GM23338 (cell line): ENCODE measurements around the gene SETD1B. TPM values are rescaled to one million over a fixed set of nuclear protein-coding genes. Genes with fewer than 3 reads are reported as not detected.
A peak's percentile ranks its signal among the peaks of the same experiment; 100 is the strongest.

Experiments
- ATAC-seq: fragments of 200-7000 bp; cut with Tn5 transposase; 3 replicates; pipeline ENCODE4 v1.9.1; 2020
- DNase-seq: peaks from one replicate; pipeline ENCODE4 v3.0.0-alpha.2; 2015; ENCODE audit warnings: low spot score
- H2AFZ ChIP-seq: fragments of 200-600 bp; sonication (generic); 2 replicates; pipeline ENCODE4 v1.8.0; 2016; ENCODE audit warnings: antibody characterized with exemption, mild to moderate bottlenecking, moderate library complexity
- H3F3A ChIP-seq: fragments of 200-600 bp; sonication (generic); replicated peaks from 2 replicates; pipeline ENCODE4 v1.8.0; 2017; ENCODE audit warnings: antibody characterized with exemption, mixed run types, low read depth
- H3K27ac ChIP-seq: fragments of 200-600 bp; sonication (generic); 2 replicates; pipeline ENCODE4 v1.6.1; 2016; ENCODE audit warnings: low read depth
- H3K27me3 ChIP-seq: fragments of 200-600 bp; sonication (generic); 2 replicates; pipeline ENCODE4 v1.8.0; 2016; ENCODE audit warnings: mild to moderate bottlenecking, mixed run types, moderate library complexity; ENCODE audit not compliant: insufficient read depth
- H3K36me3 ChIP-seq: fragments of 200-600 bp; sonication (generic); 2 replicates; pipeline ENCODE4 v1.8.0; 2016; ENCODE audit warnings: mild to moderate bottlenecking; ENCODE audit not compliant: insufficient read depth
- H3K4me1 ChIP-seq: fragments of 200-600 bp; sonication (generic); 2 replicates; pipeline ENCODE4 v1.8.0; 2016; ENCODE audit warnings: mild to moderate bottlenecking, moderate library complexity; ENCODE audit not compliant: insufficient read depth
- H3K4me2 ChIP-seq: fragments of 200-600 bp; sonication (generic); 2 replicates; pipeline ENCODE4 v1.7.1; 2017; ENCODE audit warnings: mixed run types
- H3K4me3 ChIP-seq: fragments of 200-600 bp; sonication (generic); 2 replicates; pipeline ENCODE4 v1.6.1; 2016; ENCODE audit warnings: mixed run types
- H3K79me2 ChIP-seq: fragments of 200-600 bp; sonication (generic); replicated peaks from 2 replicates; pipeline ENCODE4 v1.8.0; 2017; ENCODE audit warnings: mild to moderate bottlenecking; ENCODE audit not compliant: insufficient read depth
- H3K9me2 ChIP-seq: fragments of 200-600 bp; sonication (generic); 2 replicates; pipeline ENCODE4 v1.8.0; 2017; ENCODE audit not compliant: insufficient read depth
- H4K20me1 ChIP-seq: fragments of 200-600 bp; sonication (generic); replicated peaks from 2 replicates; pipeline ENCODE4 v1.8.0; 2017; ENCODE audit warnings: mild to moderate bottlenecking; ENCODE audit not compliant: insufficient read depth
- H3K27ac Mint-ChIP-seq: 2 replicates; pipeline ENCODE4 v1.8.0; 2020; ENCODE audit warnings: inconsistent platforms, mild to moderate bottlenecking, moderate library complexity, mixed read lengths
- H3K27me3 Mint-ChIP-seq: 3 replicates; pipeline ENCODE4 v1.8.0; 2022; ENCODE audit warnings: low read depth, mild to moderate bottlenecking, moderate library complexity, mixed read lengths, inconsistent platforms; ENCODE audit not compliant: insufficient read depth, poor library complexity
- H3K36me3 Mint-ChIP-seq: 3 replicates; pipeline ENCODE4 v1.8.0; 2021; ENCODE audit warnings: low read depth, mild to moderate bottlenecking, inconsistent platforms, moderate library complexity, mixed read lengths
- H3K4me1 Mint-ChIP-seq: 3 replicates; pipeline ENCODE4 v1.8.0; 2020; ENCODE audit warnings: mild to moderate bottlenecking, inconsistent platforms, mixed read lengths
- H3K4me3 Mint-ChIP-seq: 3 replicates; pipeline ENCODE4 v1.8.0; 2021; ENCODE audit warnings: moderate library complexity, mild to moderate bottlenecking, inconsistent platforms, mixed read lengths
- H3K9me3 Mint-ChIP-seq: 3 replicates; pipeline ENCODE4 v1.8.0; 2020; ENCODE audit warnings: moderate library complexity, mild to moderate bottlenecking, inconsistent platforms, mixed read lengths
- CREB1 ChIP-seq: fragments of 250-450 bp; sonication (Bioruptor Pico); IDR thresholded peaks from 2 replicates; pipeline ENCODE4 v1.5.0; 2020; ENCODE audit warnings: low read depth, mild to moderate bottlenecking, moderate library complexity
- EZH2 ChIP-seq: fragments of 200-600 bp; sonication (generic); IDR thresholded peaks from one replicate; pipeline ENCODE4 v1.8.0; 2017; ENCODE audit warnings: antibody characterized with exemption, mild to moderate bottlenecking, low read depth; ENCODE audit not compliant: unreplicated experiment
- EZH2phosphoT487 ChIP-seq: fragments of 200-600 bp; sonication (generic); IDR thresholded peaks from one replicate; pipeline ENCODE4 v1.8.1; 2018; ENCODE audit warnings: antibody characterized with exemption; ENCODE audit not compliant: unreplicated experiment
- JUNB ChIP-seq: IDR thresholded peaks from one replicate; pipeline ENCODE4 v1.6.1; 2016; ENCODE audit warnings: antibody characterized with exemption; ENCODE audit not compliant: unreplicated experiment
- POLR2AphosphoS5 ChIP-seq: IDR thresholded peaks from 2 replicates; pipeline ENCODE4 v1.6.1; 2016; ENCODE audit warnings: antibody characterized with exemption, low read depth
- STAT1 ChIP-seq: IDR thresholded peaks from one replicate; pipeline ENCODE4 v1.6.1; 2016; ENCODE audit warnings: antibody characterized with exemption; ENCODE audit not compliant: unreplicated experiment
- ZNF331 ChIP-seq: fragments of 250-450 bp; sonication (Bioruptor Pico); IDR thresholded peaks from 2 replicates; pipeline ENCODE4 v1.5.0; 2020; ENCODE audit warnings: low read depth, mild to moderate bottlenecking, moderate library complexity
- ZNF462 ChIP-seq: fragments of 250-450 bp; sonication (Bioruptor Pico); IDR thresholded peaks from 2 replicates; pipeline ENCODE4 v1.5.0; 2020; ENCODE audit warnings: mild to moderate bottlenecking, moderate library complexity
- polyA plus RNA-seq: library from polyadenylated mRNA; unstranded; fragments of >200 nt; fragmentation: Nextera tagmentation; extraction: Ambion mirVana; gene quantifications from 2 replicates; pipeline ENCODE4 v1.2.1, GENCODE V29; 2016
- total RNA-seq: library from RNA; depleted of rRNA; stranded (reverse); fragments of >200 nt; shearing (Covaris generic); gene quantifications from 2 replicates; pipeline ENCODE4 v1.2.3, GENCODE V29; 2014
- TF ChIP-seq, protein P1 (sequence below), 2 experiments: fragments of 200-600 bp in 1 of 2; sonication (generic) in 1 of 2; conservative IDR thresholded peaks; 2 replicates each; pipeline versions ENCODE4 v1.5.1 to v1.6.1; 2016 to 2017; ENCODE audit warnings: antibody characterized with exemption in 2 of 2, low read depth in 2 of 2, mild to moderate bottlenecking in 2 of 2, moderate library complexity in 1 of 2
- TF ChIP-seq, protein P2 (sequence below): IDR thresholded peaks from one replicate; pipeline ENCODE4 v1.6.1; 2018; ENCODE audit warnings: antibody characterized with exemption; ENCODE audit not compliant: unreplicated experiment
- TF ChIP-seq, protein P3 (sequence below): IDR thresholded peaks from 2 replicates; pipeline ENCODE4 v1.6.1; 2016; ENCODE audit warnings: antibody characterized with exemption

Gene SETD1B
- total and polyA plus RNA-seq, 2 experiments from 2014 or later, result 3.1 to 8.7 TPM

DNA sequence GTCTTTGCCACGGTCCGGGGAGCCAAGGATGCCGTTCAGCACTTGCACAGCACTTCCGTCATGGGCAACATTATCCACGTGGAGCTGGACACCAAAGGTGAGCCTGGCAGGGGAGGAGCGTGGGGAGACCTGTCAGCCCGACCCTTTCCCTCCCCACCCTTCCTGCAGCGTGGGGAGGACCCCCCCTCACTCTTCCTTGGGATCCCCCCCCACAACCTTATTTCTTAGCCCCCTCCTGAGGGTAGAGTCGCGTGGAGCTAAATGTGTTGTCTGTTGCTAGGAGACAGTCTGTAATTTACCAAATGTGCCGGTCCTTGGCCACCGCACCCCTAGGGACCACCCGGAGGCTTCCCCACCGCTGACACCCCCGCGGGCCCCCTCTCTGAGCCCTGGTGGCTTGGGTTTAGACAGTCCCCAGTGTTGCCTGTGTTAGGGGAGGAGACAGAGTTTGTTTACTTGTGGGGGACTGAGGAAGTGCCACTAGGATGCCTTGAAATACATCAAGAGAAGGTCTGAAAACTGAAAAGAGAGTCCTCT is 2.3 kb downstream of the SETD1B start:
- no peak for TF ChIP-seq EZH2
- no peak for TF ChIP-seq POLR2AphosphoS5
- TF ChIP-seq STAT1, result no peak
- TF ChIP-seq JUNB, result no peak
- no peak for TF ChIP-seq CREB1 (CRISPR knock-in tag)
- no peak for TF ChIP-seq ZNF462 (CRISPR knock-in tag)
- no peak for TF ChIP-seq EZH2phosphoT487
- TF ChIP-seq, protein P1, sequence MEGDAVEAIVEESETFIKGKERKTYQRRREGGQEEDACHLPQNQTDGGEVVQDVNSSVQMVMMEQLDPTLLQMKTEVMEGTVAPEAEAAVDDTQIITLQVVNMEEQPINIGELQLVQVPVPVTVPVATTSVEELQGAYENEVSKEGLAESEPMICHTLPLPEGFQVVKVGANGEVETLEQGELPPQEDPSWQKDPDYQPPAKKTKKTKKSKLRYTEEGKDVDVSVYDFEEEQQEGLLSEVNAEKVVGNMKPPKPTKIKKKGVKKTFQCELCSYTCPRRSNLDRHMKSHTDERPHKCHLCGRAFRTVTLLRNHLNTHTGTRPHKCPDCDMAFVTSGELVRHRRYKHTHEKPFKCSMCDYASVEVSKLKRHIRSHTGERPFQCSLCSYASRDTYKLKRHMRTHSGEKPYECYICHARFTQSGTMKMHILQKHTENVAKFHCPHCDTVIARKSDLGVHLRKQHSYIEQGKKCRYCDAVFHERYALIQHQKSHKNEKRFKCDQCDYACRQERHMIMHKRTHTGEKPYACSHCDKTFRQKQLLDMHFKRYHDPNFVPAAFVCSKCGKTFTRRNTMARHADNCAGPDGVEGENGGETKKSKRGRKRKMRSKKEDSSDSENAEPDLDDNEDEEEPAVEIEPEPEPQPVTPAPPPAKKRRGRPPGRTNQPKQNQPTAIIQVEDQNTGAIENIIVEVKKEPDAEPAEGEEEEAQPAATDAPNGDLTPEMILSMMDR (conservative IDR thresholded peaks at IDR 0.05; ENCODE audit: low read depth in 2 of 2), result no peak
- no peak for TF ChIP-seq ZNF331 (CRISPR knock-in tag)
- TF ChIP-seq, protein P2, sequence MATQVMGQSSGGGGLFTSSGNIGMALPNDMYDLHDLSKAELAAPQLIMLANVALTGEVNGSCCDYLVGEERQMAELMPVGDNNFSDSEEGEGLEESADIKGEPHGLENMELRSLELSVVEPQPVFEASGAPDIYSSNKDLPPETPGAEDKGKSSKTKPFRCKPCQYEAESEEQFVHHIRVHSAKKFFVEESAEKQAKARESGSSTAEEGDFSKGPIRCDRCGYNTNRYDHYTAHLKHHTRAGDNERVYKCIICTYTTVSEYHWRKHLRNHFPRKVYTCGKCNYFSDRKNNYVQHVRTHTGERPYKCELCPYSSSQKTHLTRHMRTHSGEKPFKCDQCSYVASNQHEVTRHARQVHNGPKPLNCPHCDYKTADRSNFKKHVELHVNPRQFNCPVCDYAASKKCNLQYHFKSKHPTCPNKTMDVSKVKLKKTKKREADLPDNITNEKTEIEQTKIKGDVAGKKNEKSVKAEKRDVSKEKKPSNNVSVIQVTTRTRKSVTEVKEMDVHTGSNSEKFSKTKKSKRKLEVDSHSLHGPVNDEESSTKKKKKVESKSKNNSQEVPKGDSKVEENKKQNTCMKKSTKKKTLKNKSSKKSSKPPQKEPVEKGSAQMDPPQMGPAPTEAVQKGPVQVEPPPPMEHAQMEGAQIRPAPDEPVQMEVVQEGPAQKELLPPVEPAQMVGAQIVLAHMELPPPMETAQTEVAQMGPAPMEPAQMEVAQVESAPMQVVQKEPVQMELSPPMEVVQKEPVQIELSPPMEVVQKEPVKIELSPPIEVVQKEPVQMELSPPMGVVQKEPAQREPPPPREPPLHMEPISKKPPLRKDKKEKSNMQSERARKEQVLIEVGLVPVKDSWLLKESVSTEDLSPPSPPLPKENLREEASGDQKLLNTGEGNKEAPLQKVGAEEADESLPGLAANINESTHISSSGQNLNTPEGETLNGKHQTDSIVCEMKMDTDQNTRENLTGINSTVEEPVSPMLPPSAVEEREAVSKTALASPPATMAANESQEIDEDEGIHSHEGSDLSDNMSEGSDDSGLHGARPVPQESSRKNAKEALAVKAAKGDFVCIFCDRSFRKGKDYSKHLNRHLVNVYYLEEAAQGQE, result no peak
- TF ChIP-seq, protein P3, sequence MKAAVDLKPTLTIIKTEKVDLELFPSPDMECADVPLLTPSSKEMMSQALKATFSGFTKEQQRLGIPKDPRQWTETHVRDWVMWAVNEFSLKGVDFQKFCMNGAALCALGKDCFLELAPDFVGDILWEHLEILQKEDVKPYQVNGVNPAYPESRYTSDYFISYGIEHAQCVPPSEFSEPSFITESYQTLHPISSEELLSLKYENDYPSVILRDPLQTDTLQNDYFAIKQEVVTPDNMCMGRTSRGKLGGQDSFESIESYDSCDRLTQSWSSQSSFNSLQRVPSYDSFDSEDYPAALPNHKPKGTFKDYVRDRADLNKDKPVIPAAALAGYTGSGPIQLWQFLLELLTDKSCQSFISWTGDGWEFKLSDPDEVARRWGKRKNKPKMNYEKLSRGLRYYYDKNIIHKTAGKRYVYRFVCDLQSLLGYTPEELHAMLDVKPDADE, result no peak
- peaks cover 5% of the 10 kb centered on the region; the same call in 1 of the 3 replicates for H3K9me3 Mint-ChIP-seq
- peak overlapping the region; percentile 89 for H3K4me3 Mint-ChIP-seq
- Histone ChIP-seq H3K27ac (no peak overlapping the region), H3K4me3 (peak overlapping the region; percentile 86), H2AFZ (no peak overlapping the region), H3F3A (no peaks in the 10 kb centered on the region; the same call in 1 of the 2 replicates), H3K36me3 (no peaks in the 10 kb centered on the region), H4K20me1 (peaks cover 5% of the 10 kb centered on the region; the same call in 1 of the 2 replicates), H3K4me1 (peaks cover 24% of the 10 kb centered on the region), H3K4me2 (peak overlapping the region; percentile 98), H3K79me2 (peaks cover 66% of the 10 kb centered on the region), H3K27me3 (no peaks in the 10 kb centered on the region), H3K9me2 (no peaks in the 10 kb centered on the region)
- peaks cover 56% of the 10 kb centered on the region for H3K36me3 Mint-ChIP-seq
- H3K4me1 Mint-ChIP-seq, result peaks cover 37% of the 10 kb centered on the region
- no peak for ATAC-seq
- DNase-seq, result no peak
- H3K27me3 Mint-ChIP-seq, result peaks cover 27% of the 10 kb centered on the region
- H3K27ac Mint-ChIP-seq, result no peak overlapping the region
